Activated CD4-positive, alpha-beta T cell treated with anti-CD3 and anti-CD28 coated beads, Interleukin-2, Interleukin-6, amounts not matched to agents 100 ng/mL and 50 ng/mL, durations not matched to agents 16 hours and 8 hours (primary cell): ENCODE data around the gene ADARB2.

Experiments
- DNase-seq: peaks from one replicate; pipeline ENCODE4 v3.0.0-alpha.2; 2020

ADARB2 gene

DNA sequence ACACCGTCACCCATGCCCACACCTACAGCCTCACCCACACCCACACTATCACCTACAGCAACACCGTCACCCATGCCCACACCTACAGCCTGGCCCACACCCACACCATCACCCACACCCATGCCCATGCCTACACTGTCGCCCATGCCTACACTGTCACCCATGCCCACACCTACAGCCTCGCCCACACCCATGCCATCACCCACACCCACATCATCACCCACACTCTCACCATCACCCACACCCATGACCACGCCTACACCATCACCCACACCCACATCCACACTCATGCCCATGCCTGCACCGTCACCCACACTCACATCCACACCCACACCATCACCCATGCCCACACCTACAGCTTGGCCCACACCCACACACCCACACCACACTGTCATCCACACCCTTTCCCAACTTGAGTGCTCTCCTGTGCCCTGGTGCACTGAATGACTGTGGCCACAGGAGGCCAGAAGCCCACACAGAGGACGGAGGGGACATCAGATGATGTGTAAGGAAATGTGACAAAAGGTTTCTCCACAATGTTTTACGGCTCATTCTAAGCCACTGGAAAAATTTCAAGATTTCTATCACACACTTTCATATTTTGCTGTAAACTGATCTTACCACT, 527.9 kb downstream of the ADARB2 start:
- DNase-seq = no peak

DNA sequence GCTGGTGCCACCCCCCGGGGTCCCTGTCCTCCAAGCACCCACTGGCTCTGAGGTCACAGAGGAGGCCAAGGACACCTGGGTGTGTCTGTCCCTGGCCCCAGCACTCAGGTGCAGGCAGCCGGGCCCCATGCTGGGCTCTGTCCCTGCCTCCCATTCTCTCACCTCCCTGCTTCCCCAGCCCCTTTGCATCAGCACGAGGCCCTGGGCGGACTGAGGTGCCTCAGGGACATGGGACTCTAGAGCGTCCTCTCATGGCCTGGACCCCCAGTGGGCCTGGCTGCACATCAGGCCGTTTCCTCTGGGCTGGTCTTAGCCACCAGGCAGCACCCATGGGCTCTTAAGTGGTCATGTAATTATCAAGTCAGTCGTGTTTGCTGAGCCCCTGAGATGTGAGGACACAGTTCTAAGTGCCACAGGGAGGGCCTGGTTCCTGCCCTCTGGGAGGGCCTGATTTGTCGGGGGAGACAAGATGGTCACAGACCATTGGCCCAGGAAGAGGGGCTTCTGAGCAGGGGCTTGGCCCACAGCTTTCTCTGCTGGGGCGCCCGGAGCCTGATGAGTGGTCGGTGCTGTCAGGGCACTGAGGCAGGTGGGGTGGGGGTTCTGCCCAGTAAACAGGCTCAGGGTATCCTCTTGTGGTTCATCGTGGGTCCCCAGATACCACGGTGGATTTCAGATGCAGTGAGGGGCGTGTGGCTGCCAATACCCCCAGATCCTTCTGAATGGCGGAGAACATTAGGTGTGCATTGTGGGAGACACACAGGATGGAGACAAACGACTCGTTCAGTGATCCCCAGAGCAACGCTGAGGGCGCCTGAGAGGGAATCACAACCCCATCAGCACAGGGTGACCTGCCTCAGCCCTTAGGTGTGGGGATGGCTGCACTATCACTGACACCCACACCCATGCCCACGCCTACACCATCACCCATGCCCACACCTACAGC, 528.7 kb downstream of the ADARB2 start:
- no peak for DNase-seq

DNA sequence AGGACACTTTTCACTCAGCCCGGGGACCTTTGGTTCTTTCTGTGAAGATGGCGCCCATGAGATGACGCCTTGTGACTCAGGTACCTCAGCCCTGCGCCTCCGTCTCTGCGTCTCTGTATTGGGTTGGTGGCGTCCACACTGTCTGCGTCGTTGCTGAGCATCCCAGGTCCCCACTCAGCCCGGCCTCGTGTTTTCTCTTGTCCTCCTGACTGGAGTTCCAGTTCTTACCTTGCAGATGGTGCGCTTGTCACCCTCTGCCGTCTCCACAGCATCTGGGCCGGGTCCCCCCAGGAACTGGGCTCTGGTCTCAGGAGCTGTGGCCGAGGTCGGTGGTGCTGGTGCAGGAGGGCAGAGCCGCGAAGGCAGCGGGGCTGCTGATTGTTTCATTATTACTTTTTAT, 530.7 kb downstream of the ADARB2 start:
- DNase-seq = no peak

DNA sequence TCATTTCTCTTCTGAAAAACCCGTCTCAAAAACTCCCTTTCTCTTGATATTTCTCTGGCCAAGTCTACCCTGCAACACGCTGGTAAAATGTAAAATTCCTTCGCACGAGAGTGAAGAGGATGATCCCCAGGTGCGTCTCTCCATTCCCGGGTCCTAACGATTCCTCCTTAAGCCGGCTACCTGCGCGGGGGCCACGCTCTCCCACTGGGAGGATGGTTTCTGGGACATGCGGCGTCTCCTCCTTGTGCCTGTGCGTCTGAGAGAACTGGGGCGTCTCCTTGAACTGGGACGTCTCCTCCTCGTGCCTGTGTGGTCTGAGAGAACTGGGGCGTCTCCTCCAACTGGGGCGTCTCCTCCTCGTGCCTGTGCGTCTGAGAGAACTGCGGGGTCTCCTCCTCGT, 531.2 kb downstream of the ADARB2 start:
- no peak for DNase-seq

DNA sequence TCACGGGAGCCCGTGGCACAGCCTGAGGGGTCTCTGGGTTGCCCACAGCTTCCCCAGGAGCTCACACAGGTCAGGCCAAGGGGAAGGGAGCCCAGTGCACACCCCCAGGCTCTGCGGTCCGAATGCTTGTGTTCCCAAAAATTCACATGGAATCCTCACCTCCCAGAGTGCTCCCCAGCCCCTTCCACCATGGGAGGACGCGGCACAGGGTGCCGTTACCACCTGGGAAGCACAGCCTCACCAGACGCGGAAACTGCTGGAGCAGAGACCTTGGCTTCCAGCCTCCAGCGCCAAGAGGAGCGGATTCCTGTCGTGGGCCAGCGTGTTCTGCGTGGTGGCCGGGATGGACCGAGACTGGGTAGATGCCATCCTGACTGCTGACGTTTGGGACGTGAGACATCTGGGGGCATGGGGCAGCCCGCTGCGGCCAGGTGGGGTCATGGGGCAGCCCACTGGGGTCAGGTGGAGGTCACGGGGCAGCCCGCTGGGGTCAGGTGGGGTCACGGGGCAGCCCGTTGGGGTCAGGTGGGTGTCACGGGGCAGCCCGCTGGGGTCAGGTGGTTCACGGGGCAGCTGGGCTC, 531.8 kb downstream of the ADARB2 start:
- no peak for DNase-seq

DNA sequence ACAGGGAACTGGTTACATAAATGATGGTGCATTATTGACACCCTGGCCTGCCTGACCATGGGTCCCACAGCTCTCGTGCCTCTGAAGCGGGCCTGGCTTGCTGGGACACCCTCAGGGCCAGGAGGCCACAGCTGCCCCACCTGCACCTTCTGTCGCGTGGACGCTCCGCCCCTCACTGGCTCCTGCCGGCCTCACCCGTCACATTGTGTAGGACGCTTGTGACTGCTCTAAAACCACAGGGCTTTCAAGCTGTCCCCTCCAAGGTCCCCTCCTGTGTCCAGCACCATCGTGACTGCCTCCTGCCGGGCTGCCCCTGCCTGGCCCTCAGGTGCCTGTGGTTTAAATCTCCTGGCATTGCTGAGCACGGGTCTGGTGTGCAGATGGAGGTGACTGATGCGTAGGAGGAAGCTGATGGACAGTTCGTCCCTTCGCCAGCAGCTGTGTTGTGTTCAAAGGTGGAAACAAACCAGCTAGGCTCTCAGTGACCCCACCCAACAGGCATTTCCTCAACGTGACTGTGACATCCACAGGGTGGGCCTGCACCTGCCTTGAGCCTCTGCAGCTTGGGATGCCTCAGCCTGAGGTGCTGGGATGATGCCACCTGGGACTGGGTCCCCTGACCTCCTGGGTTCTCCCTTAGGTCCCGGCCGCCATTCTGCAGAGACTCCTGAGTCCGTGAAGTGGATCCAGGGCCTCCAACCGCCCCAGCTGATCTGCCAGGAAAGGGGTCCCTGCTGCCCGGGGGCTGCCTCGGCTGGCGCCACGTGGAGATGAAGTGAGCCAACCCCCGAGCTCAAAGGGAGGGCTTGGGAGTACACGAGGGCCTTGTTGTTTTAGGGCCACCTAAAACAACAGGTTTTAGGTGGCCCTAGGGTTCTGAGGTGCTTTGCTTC, 532.6 kb downstream of the ADARB2 start:
- DNase-seq = no peak

DNA sequence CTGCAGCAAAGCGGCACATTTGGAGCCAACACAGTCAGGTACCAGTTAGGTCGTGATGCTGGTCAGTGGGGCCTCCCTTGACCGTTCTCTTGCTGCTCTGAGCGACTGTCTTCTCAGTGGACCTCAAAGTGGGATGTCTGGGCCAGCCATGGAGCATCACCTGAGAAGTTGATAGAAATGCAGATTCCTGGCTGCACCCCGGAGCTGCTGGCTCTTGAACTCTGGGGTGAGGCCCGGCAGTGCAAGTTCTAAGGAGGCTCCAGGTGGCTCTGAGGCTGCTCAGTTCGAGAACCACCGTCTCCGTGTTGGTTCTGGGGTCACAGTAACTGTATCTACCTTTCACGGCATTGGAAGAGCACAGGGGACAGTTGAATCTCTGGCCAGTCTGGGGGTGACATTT, 533.6 kb downstream of the ADARB2 start:
- DNase-seq = no peak

DNA sequence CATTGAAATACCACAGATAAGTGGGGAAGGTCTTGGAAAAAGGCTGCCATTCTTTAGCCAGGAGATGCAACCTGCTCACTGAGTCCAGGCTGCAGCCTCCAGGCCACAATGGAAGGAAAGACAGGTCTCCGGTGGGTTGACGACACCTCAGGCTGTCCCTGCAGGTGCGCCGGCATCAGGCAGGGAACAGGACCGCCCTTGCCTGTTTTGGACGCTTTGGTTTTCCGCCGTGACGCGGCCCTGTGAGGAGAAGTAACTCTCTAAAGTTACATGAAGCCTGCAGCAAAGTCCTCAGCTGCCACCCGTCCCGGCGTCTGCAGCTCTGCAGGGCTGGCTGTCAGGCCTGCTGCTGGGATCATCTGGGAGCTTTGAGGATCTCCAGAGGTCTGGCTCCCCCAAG, 534.1 kb downstream of the ADARB2 start:
- no peak for DNase-seq

DNA sequence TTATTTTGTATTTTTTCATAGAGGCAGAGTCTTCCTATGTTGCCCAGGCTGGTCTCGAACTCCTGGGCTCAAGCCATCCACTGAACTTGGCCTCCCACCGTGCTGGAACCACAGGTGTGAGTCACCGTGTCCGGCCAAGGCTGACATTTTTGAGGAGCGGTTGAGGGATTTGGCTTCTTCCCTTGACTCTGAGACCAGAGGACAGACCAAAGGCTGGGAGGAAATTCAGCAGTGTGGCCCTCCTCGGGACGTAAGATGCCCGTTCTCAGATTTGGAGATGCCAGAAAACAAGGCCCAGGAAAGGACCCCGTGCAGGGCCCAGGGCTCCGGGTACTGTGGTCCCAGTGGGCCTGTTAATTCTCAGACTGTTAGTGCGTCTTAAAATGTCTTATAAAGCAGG, 535.0 kb downstream of the ADARB2 start:
- no peak for DNase-seq

DNA sequence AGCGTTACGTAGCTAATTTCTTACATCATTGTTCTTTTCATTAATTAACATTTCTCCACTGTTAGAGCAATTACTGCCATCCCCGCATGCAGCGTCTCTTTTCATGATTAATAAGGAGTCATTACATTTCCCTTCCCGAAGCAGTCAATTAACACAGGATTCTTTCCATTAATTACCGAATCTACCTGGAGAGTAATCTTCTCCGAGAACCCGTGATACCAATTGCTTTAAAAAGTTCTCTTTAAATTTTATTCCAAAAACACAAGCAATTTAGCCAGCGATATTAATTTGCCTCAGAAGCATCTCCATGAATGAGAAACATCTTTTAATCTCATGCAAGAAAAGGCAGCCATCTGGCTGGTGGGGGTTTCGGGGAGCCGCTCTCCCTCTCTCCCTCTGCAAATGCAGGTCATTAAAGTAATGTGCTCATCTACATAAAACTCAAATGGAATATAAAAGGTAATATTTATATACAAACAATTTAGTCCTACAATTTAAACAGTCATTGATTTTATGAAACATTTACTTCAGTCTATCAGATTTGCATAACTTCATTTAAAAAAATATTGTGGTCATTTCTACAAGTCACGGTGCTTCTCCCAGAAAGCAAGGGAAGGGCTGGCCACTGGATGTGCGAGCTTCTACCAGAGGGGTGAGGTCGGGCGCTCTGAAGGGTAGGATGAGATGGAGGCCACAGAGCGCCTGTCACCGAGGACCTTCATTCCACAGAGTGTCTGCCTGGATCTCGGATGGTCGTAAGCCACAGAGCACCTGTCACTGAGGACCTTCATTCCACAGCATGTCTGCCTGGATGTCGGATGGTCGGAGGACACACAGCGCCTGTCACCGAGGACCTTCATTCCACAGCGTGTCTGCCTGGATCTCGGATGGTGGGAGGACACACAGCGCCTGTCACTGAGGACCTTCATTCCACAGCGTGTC, 536.2 kb downstream of the ADARB2 start:
- DNase-seq = no peak

DNA sequence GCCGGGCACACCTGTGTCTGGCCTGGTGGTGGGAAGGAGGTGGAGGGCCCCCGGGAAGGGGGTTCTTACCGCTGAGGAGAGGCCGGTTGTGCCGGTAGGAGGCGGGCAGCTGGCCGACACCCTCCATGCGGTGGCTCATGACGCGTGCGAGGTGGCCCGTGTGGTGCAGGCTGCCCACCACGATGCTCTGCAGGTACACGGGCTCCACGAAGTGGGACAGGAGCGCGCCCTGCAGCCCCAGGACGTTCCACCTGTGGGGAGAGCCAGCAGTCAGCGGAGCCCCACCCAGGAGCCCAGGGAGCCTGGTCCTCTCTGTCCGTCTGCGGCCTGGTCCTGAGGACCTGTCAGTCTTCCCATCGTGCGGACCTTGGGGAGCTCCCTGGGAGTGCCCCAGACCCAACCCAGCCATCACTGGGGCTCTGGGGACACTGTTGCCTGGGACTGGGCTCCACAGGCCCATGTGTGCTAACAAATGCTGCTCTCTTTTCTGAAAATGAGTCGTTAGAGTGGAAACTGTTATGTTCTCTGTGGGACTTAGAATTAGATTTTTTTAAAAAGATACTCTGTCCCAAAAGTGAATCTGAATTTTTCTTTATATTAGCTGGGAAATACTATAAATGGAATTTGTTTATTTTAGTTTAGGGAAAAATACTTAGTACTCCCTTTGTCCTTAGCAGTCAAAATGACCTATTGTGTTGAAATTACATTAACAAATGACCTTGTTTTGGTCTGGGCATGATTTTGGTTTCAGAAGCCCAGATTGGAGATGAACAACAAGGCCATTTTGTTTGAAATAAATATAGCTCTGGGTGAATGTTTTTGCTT, 537.2 kb downstream of the ADARB2 start:
- DNase-seq = no peak

DNA sequence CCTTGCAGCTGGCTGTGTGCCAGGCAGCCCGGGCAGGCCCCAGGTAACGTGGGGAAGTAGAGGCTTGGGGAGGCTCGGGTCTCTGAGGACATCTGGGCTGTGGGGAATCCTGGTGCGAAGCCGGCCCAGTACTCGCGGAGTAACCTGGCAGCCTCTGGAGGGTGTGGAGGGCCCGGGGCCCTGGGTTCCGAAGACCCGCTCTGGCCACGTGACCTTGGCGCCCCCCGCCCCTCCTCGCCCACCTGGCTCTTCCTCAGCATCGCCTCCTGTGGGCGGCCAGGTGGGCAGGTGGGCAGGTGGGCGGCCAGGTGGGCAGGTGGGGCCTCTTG, 538.0 kb downstream of the ADARB2 start:
- no peak for DNase-seq

DNA sequence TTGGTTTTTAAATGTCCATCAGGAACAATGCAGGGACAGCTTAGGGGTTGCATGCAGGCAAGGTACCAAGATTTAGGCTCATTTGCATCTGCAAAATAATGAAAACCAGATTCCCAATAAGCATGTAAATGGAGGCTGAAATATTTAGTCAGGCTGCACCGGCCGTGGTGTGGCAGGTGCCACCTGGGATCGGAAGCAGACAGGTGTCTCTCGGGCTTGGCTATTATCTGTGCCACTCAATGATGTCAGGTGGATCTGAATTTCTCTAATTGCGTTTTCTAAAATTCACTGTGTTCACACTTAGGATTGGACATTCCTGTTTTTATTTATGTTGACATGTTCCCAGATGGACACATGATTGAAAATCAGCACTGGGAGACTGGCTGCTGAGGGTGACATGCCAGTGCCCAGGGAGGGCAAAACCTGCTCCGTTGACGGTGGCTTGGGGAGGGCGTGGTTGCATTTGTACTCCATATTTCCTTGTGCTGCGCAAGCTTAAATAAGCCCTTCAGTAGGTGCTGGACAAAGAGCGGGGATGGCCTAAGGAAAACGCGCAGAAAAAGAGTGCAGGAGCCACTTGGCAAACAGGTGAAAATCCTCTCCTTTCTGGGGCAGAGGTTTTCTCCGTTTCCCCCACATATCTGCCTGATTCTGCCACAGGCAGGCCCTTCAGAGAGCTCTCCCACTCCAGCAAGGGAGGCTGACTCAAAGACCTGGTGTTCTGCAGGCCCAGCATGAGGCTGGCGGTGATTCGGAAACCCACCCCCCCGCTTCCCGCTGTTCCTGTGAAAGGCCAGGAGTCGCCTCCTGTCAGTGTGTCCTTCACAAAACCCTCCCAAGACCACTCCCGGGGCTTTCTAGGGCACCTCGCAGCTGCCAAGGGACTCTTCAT, 538.6 kb downstream of the ADARB2 start:
- DNase-seq = no peak

DNA sequence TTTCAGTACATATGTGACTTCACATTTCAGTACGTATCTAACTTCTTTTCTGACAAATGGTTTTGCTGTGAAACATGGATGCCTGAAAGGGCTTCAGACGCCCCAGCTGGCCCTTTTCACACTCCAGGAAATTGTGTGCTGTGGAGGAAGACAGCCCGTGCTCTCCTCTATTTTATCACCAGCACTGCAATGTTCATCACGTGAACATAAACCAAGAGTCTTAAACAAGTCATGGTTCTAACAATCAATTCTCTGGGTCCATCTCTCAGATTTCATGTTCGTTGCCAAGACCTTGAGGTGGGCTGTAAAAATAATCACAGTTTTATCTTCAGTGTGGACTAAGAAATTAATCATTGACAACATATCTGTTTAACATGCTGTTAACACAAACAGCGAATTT, 539.9 kb downstream of the ADARB2 start:
- no peak for DNase-seq

DNA sequence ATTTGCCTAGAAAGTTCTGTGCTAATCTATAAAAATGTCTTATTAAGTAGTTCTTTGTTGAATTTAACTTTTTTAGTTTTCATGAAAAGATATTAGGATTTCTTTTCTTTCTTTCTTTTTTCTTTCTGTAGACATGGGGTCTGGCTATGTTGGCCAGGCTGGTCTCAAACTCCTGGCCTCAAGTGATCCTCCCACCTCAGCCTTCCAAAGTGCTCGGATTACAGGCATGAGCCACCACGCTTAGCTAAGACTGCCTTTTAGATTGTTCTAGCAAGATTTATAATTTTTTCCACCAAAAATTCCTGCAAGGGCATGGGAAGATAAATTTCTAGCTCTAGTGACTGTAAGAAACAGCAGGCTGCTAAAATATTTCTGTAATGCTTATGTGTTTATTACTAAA, 540.7 kb downstream of the ADARB2 start:
- DNase-seq = no peak

DNA sequence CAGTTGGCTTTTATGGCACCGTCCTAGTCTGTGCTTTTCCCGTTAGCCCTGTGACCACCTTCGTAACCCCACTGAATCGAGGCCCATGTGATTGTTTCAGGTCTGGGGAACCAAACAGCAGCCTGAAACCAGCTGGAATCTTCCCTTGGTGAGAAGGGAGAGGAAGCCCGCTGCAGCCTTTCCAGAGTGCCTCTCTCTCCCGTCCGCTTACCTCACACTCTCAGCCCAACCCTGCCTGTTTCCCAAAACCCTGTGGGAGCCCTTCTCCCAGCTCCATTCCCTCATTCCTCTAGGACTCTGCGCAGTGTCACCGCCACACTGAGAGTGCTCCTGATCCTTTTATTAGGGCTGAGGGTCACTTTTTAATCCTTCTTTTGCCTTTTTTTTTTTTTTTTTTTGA, 541.5 kb downstream of the ADARB2 start:
- no peak for DNase-seq

DNA sequence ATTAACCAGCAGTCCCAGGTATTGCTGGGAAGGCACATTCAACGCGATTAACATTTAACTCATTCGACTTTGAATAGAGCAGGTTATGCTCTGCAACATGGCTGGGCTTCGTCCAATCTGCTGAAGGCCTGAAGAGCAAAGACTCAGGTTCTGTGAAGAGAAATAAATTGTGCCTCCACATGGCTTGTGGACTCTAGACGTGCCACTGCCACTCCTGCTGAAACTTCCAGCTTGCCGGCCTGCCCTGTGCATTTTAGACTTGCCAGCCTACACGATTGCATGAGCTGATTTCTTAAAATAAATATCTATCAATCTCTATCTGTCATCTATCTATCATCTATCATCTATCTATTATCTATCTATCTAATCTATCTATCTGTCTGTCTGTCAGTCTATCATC, 543.2 kb downstream of the ADARB2 start:
- DNase-seq = no peak

DNA sequence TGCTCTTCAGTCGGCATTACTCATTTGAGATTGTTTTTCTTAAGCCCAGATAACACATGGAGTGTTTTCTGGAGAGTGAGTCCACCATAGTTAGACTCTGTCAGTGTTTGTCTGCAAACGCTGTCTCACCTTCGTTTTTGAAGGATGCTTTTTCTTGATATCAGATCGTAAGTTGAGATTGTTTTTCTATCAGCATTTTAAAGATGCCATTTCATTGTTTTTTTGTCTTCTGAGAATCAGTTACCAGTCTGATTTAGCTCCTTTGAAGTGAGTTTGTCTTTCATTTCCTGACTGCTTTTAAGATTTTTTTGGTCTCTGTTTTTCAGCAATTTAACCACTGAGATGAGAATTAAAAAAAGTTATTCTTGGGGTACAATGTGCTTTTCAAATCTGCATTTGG, 543.8 kb downstream of the ADARB2 start:
- DNase-seq = no peak

DNA sequence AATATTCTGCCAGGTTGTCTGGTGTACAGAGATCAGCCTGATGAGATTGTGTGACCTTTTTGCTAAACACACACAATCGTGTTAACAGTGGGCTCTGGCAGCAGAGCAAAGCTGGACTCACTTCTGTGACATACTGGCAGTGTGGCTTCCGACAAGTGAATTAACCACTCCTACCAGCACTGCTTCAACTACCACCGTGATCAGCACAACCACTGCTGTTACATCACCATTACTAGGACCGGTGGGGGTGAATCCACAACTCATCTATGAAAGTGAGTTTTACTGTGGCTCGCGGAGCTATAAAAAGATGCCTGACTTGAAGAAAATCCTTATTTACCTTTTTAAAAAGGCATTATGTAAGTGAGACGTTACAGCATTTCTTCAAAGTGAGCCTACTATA, 545.6 kb downstream of the ADARB2 start:
- DNase-seq = no peak
